ENCODE results near the gene PIK3CA.
"Not testable (repeated sequence)": the region's sequence is repeated elsewhere in the genome, so short reads cannot be mapped to it uniquely, and the experiment has no call there.

Gene PIK3CA

DNA sequence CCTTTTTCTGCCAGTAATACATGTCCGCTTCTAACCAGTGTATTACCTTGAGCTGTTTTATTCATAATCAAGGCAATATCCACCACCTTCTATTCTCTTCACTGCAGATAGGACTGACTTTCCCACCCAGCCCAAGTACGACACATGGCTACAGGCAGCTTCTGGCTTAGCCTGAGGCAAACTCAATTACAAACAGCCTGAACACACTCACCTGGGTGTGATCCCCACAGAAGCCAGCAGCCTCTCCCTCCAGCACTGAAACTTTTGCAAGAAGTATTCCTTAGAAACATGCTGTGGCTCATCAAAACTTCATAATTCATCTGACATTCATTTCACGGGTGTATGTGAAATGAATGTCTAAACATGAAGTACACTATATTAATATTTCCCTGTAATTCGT, 116.3 kb downstream of the PIK3CA start:
- no peak for DNase-seq (ENCODE audit: low read depth in 2 of 2)

- no peak for DNase-seq (ENCODE audit: low read depth in 2 of 2)
These were observed 116.9 kb downstream of the PIK3CA start for GRCh38 chr3:179265092-179265491.

- no peak for DNase-seq (ENCODE audit: low read depth in 2 of 2)
These were observed 117.7 kb downstream of the PIK3CA start for GRCh38 chr3:179265875-179266274.

DNA sequence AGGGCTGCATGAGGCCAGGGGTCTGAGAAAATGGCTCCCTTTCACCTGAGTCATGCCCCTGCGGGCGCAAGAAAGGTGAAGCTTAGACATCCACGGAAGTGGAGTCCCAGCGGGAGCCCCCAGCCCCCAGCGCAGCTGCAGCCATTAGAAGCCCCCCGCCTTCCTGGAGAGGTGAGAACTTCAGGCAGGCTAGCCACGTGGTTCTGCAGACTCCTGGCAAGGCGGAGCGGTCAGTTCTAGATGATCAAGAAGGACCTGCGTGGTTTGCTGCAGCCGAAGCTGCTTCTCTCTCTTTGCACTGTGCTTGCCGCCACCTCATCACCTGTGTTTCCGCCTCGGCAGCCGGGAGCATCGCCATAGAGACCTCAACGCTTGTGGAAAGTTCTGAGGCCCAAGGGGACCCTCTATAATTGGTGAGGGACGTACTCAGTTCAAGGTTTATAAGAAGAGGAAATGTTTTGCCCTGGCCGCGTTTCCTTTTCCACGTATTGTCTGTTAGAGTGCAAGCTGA, 118.6 kb downstream of the PIK3CA start:
- DNase-seq (ENCODE audit: low read depth in 2 of 2) = no peak

GRCh38 chr3:179268400-179269051, 120.4 kb downstream of the PIK3CA start:
- DNase-seq (ENCODE audit: low read depth in 2 of 2) = no peak

- no peak for DNase-seq (ENCODE audit: low read depth in 2 of 2)
These were observed 121.1 kb downstream of the PIK3CA start for GRCh38 chr3:179269152-179269707.

DNA sequence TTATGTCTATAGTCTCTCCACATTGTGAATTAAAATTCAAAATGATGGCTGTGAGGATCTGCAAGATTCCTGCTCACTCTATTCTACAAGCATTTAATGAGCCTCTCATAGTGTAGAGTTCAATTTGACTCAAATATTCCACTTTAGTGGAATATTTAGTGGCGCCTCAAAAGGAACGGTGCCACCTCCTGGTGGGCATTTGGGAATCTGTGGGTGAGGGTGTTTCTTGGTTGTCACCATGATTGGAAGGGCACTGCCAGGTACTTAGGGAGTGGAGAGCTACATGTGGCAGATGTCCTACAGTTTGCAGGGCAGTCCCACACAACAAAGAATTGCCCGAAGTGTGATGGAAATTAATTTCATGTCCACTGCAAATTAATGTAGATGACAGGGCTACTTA, 124.2 kb downstream of the PIK3CA start:
- DNase-seq (ENCODE audit: low read depth in 2 of 2) = no peak

- not testable (repeated sequence) for DNase-seq (ENCODE audit: low read depth in 2 of 2)
These were observed 126.3 kb downstream of the PIK3CA start for GRCh38 chr3:179274434-179274833.

GRCh38 chr3:179276001-179276400, 127.8 kb downstream of the PIK3CA start:
- no peak for DNase-seq (ENCODE audit: low read depth in 2 of 2)

DNA sequence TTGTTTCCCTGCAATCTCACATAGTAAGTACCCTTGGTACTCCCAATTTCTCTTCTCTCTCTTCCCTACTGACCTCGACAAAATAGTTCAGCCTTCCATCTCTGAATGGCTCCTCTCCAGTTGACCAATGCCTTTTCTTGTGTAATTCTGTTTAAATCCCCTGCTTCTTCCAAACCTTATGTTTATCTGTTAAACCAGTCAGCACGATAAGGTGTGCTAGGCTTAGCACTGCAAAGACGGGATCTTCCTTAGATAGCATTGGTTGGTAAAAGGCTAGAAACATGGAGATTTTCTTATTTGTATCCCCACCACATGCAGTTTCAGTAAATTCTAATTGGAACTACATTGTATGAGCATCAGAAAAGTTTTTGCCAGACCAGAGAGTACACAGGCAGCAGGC, 128.6 kb downstream of the PIK3CA start:
- DNase-seq (ENCODE audit: low read depth in 2 of 2) = no peak

DNA sequence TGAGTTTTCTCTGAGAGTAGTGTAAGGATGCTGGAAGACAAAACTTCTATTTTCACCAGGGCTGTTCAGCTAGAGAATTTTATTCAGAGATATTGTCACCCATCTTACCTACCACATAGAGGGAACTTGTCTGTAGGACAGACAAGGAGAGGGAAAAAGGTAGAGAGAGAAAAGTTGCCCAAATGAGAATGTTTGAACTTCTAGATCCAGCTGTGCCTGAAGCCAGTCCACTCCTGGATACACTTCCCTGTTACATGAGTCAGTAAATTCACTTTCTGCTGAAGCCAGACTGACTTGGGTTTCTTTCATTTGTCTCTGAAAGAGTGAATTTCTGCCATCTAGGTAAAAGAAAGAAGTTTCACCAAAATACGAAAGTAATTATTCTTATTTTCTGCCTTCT, 130.0 kb downstream of the PIK3CA start:
- no peak for DNase-seq (ENCODE audit: low read depth in 2 of 2)

GRCh38 chr3:179278932-179279693, 131.0 kb downstream of the PIK3CA start:
- DNase-seq (ENCODE audit: low read depth in 2 of 2) = no peak

DNA sequence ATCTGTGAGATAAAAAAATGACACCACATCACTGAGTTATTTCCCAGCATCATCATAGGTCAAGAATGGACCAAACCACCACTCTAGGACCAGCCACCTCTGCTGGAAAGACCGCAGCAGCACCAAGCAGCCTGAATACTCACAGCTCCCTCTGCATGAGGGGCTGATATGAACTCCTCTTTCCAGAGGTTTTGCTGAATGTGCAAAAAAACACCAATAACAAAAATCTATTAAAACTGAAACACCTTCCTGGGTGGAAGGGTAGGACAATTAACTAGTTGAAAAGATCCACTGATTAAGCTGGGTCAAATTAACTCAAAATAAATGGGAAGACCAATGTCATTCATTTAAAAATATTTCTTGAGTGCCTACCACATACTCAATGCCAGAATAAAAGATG, 131.7 kb downstream of the PIK3CA start:
- no peak for DNase-seq (ENCODE audit: low read depth in 2 of 2)

GRCh38 chr3:179281825-179282224, 133.7 kb downstream of the PIK3CA start:
- DNase-seq (ENCODE audit: low read depth in 2 of 2) = no peak

GRCh38 chr3:179286331-179286730, 138.2 kb downstream of the PIK3CA start:
- no peak for DNase-seq (ENCODE audit: low read depth in 2 of 2)

- DNase-seq (ENCODE audit: low read depth in 2 of 2) = no peak
These were observed 140.7 kb downstream of the PIK3CA start for GRCh38 chr3:179288845-179289244.

DNA sequence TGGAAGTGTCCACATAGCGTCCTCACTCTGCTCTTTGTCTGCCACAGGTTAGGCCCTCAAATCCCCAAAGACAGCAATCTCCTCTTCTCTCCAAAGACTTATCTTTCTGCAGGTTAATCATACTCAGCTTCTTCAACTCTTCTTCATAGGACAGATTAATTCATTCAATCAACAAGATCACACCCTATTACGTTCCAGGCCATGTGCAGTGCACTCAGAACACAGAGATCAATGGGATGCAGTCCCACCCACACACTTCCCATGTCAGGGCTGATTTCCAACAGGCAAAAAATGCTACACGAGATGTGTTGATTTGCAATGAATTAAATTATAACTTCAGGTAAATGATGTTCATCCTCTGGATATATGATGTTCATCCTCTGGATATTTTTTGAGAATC, 141.1 kb downstream of the PIK3CA start:
- DNase-seq (ENCODE audit: low read depth in 2 of 2) = no peak
